Ovary (tissue), 9 donors: Measurements from ENCODE around the gene ZNF346. TPM values are rescaled to one million over a fixed set of nuclear protein-coding genes. Genes with fewer than 3 reads are reported as not detected.

ENCODE experiments used
- DNase-seq, 5 donors: peaks; one replicate each; pipeline ENCODE4 v3.0.0-alpha.2; 2019 to 2020
- H3K27ac ChIP-seq, 2 donors: fragments of 200-600 bp; one replicate each; pipeline versions ENCODE4 v1.5.1 to v1.8.0; 2019 to 2022
- H3K27me3 ChIP-seq: fragments of 200-600 bp; one replicate; pipeline ENCODE4 v1.8.0; 2022
- H3K36me3 ChIP-seq: fragments of 200-600 bp; sonication (generic); one replicate; pipeline ENCODE4 v1.5.1; 2019
- H3K4me1 ChIP-seq: one replicate; pipeline ENCODE4 v1.8.1; 2013; ENCODE audit warnings: mild to moderate bottlenecking, moderate library complexity; ENCODE audit not compliant: insufficient read depth
- H3K4me3 ChIP-seq: fragments of 200-600 bp; sonication (generic); one replicate; pipeline ENCODE4 v1.5.1; 2017
- H3K9me3 ChIP-seq, 2 donors: fragments of 200-600 bp in 1 of 2; sonication (generic) in 1 of 2; one replicate each; pipeline versions ENCODE4 v1.5.1 to v1.8.1; 2013 to 2019; ENCODE audit warnings: mild to moderate bottlenecking in 1 of 2, moderate library complexity in 1 of 2
- CTCF ChIP-seq, 3 donors: fragments of 450-650 bp in 2 of 3; fragments of 200-600 bp in 1 of 3; IDR thresholded peaks; one replicate each; pipeline versions ENCODE4 v1.5.1 to v1.8.0; 2016 to 2022; ENCODE audit warnings: antibody characterized with exemption in 3 of 3, mild to moderate bottlenecking in 1 of 3
- EP300 ChIP-seq: sonication (generic); formaldehyde crosslinking; IDR thresholded peaks from one replicate; pipeline ENCODE4 v1.6.1; 2017; ENCODE audit warnings: antibody characterized with exemption
- POLR2A ChIP-seq: fragments of 450-650 bp; IDR thresholded peaks from one replicate; pipeline ENCODE4 v1.6.1; 2017; ENCODE audit warnings: antibody characterized with exemption, mild to moderate bottlenecking, moderate library complexity
- WGBS, 3 donors: extraction: QIAGEN DNeasy Blood & Tissue Kit in 1 of 3; methylation state at CpG; one replicate each; pipeline versions ENCODE4 v1.1.5 to v1.1.7; 2013 to 2017; 5-methylcytosine and 5-hydroxymethylcytosine counted together
- intact Hi-C, 4 donors: fragments of 100-400 bp; cut with DNase I; formaldehyde crosslinking; loops; one replicate each; pipeline versions ENCODE4 v1.11.0 to v1.15.1; 2022 to 2023
- polyA plus RNA-seq, 2 donors: library from polyadenylated mRNA; stranded (reverse); fragments of 200-250 nt in 1 of 2; fragments of 350-450 nt in 1 of 2; fragmentation: Illumina TruSeq in 1 of 2; extraction: RNeasy Lipid Tissue Mini Kit (QIAGEN cat#74804) in 1 of 2; gene quantifications; one replicate each; pipeline ENCODE4 v1.2.3, GENCODE V29; 2013 to 2014
- total RNA-seq, 7 donors: library from RNA; depleted of rRNA in 2 of 7; stranded (reverse); fragments of >200 nt in 2 of 7; fragmentation: NEBNext Ultra II Directional in 3 of 7; extraction: Animal tissue kit (Norgen Biotek cat#: 25700) in 3 of 7; gene quantifications; one replicate each; pipeline versions ENCODE4 v1.1.0 to v1.2.4, GENCODE V29; 2016 to 2023
- donor health status: DM: no; HTN: no; CAD: no; lungs with moderate emphysema.
- donor health status: DM: no; HTN: no; CAD: no.
- donor health status: Bipolar disorder and iron deficiency.
- donor health status: DM: yes; HTN: yes; CAD: no.
- donor health status: DM: no; HTN: no; CAD: no.
- donor health status: DM: yes; HTN: yes; CAD: no.

The ZNF346 gene
- total and polyA plus RNA-seq, 9 donors, result 15.2 to 27.7 (median 24.2) TPM

GRCh38 chr5:177112589-177113220 is 90.2 kb downstream of the ZNF346 start:
- DNase-seq, result no peak
- intact Hi-C loops, result loop anchor here (2.0 to 10.0 kb wide), 9 partner anchors 40 to 455 kb away; partner anchors contain the start of genes PRELID1 (in 3 of the 4), RAB24 (in 3 of the 4), PDLIM7 (in 1 of the 4) and SLC34A1 (in 1 of the 4)
- TF ChIP-seq POLR2A (no peak), EP300 (no peak), CTCF (IDR thresholded peaks at IDR 0.05) (no peak)
- Histone ChIP-seq H3K27ac (no peak overlapping the region), H3K27me3 (no peaks in the 10 kb centered on the region), H3K36me3 (no peaks in the 10 kb centered on the region), H3K9me3 (no peaks in the 10 kb centered on the region), H3K4me3 (no peak overlapping the region), H3K4me1 (peaks cover 18% of the 10 kb centered on the region)
- WGBS, 3 donors, result 61 to 78% (median 68%) methylated on average over 5 of the region's 5 CpGs

GRCh38 chr5:177113566-177114424 is 91.3 kb downstream of the ZNF346 start:
- Histone ChIP-seq H3K9me3 (no peaks in the 10 kb centered on the region), H3K4me1 (peaks cover 18% of the 10 kb centered on the region), H3K27me3 (no peaks in the 10 kb centered on the region), H3K4me3 (no peak overlapping the region), H3K36me3 (no peaks in the 10 kb centered on the region), H3K27ac (no peak overlapping the region)
- intact Hi-C loops, result loop anchor here (2.0 to 10.0 kb wide), 9 partner anchors 41 to 456 kb away; partner anchors contain the start of genes PRELID1 (in 3 of the 4), RAB24 (in 3 of the 4), PDLIM7 (in 1 of the 4) and SLC34A1 (in 1 of the 4)
- DNase-seq, result peak; percentile 60 to 88 (median 83)
- TF ChIP-seq EP300, result no peak
- peak; percentile 88 to 94 (median 90) for TF ChIP-seq CTCF (IDR thresholded peaks at IDR 0.05)
- WGBS, 3 donors, result 13 to 14% (median 13%) methylated on average over 14 of the region's 14 CpGs

GRCh38 chr5:177116631-177117373 is 94.3 kb downstream of the ZNF346 start:
- intact Hi-C loops, result loop anchor here (10.0 kb wide), 5 partner anchors 188 to 378 kb away; partner anchors contain the start of genes PRELID1 (in 3 of the 4), RAB24 (in 3 of the 4), PDLIM7 (in 1 of the 4) and SLC34A1 (in 1 of the 4)
- peaks cover 7% of the 10 kb centered on the region for H3K4me1 ChIP-seq
- 10 to 13% (median 13%) methylated on average over 49 of the region's 49 CpGs for WGBS, 3 donors
- peak overlapping the region; percentile 21 for H3K4me3 ChIP-seq
- no peaks in the 10 kb centered on the region for H3K9me3 ChIP-seq
- no peaks in the 10 kb centered on the region for H3K36me3 ChIP-seq
- H3K27me3 ChIP-seq, result no peaks in the 10 kb centered on the region
- no peak for TF ChIP-seq POLR2A
- TF ChIP-seq EP300, result no peak
- peak in 1 of 3 donors; percentile 10 for TF ChIP-seq CTCF (IDR thresholded peaks at IDR 0.05)
- peak overlapping the region; percentile 17 to 84 for H3K27ac ChIP-seq
- peak; percentile 91 to 94 (median 91) for DNase-seq
